ENCODE data around the gene MCU.

- TF ChIP-seq POLR2AphosphoS5 (IDR thresholded peaks at IDR 0.05), result no peak
- TF ChIP-seq CTCF (IDR thresholded peaks at IDR 0.05), result no peak
- TF ChIP-seq POLR2A (IDR thresholded peaks at IDR 0.05; ENCODE audit: low read depth), result no peak
Measured at GRCh38 chr10:72649291-72649690, 42.7 kb upstream of the MCU start.
